ENCODE data around the gene ZNF791.

Gene ZNF791

DNA sequence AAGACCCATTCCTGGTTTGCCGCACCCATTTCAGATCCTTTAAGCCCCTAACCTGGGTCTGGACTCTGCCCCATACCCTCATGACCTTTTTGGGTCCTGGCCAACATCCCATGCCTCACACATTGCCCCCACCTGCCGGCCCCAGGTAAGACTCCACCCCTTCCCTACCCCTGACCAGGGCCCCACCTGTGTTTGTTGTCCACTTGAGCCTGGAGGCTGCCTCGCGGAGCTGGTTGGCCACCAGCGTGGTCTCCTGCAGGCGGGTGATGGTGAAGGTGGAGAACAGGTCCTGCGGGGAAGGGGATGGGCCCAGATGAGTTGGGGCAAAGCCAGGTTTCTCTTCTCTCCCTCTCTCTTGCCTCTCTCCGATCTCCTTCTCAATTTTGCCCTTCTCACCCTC lies 36.3 kb downstream of the ZNF791 start:
- TF ChIP-seq SUZ12 (IDR thresholded peaks at IDR 0.05; ENCODE audit: extremely low read depth, insufficient read depth, insufficient read length) (no peak), ZNF274 (IDR thresholded peaks at IDR 0.05; ENCODE audit: low read depth, low read length) (no peak), YY1 (IDR thresholded peaks at IDR 0.05; ENCODE audit: insufficient read depth, insufficient read length) (no peak)
- Histone ChIP-seq H3K4me3 (ENCODE audit: insufficient read length, low read depth) (no peak overlapping the region), H3K27me3 (ENCODE audit: insufficient read depth, insufficient read length) (no peaks in the 10 kb centered on the region), H3K9ac (ENCODE audit: insufficient read length, low read depth) (no peak overlapping the region), H3K36me3 (ENCODE audit: insufficient read depth, insufficient read length, low read length) (peaks cover 34% of the 10 kb centered on the region), H3K4me1 (ENCODE audit: insufficient read depth, insufficient read length) (no peaks in the 10 kb centered on the region), H3K9me3 (ENCODE audit: insufficient read depth, low read length) (no peaks in the 10 kb centered on the region; the same call in 1 of the 2 replicates)
- DNase-seq (ENCODE audit: low read depth, low spot score) = no peak

DNA sequence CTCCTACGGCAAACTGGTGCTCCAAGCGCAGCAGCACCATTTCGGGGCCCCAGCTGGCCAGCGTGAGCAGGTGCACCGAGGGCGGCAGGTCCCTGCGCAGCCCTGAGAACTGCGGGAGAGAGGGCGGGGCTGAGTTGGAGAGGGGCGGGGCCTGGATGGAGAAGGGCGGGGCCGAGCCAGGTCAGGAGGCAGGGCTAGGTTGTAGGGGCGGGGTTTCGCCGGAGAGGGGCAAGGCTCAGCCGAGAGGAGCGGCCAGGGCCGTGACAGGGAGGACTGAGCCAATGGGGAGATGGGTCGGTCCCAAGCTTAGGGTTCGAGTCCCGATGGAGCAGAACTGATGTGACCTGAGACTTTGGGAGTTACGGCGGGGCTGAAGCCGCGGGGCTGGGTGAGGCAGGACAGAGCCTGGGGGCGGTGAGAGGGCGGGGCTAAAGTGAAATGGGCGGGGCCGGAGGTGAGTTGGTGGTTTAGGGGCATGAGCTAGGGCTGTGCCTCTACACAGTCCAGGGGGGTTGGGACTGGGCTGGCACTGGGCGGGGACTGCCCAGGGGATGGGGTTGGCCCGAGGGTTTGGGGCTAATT lies 36.9 kb downstream of the ZNF791 start:
- peaks cover 36% of the 10 kb centered on the region for H3K36me3 ChIP-seq (ENCODE audit: insufficient read depth, insufficient read length, low read length)
- H3K4me1 ChIP-seq (ENCODE audit: insufficient read depth, insufficient read length) = no peaks in the 10 kb centered on the region
- H3K9me3 ChIP-seq (ENCODE audit: insufficient read depth, low read length) = no peaks in the 10 kb centered on the region; the same call in 1 of the 2 replicates
- H3K27me3 ChIP-seq (ENCODE audit: insufficient read depth, insufficient read length) = no peaks in the 10 kb centered on the region
- DNase-seq (ENCODE audit: low read depth, low spot score) = no peak
- TF ChIP-seq SUZ12 (IDR thresholded peaks at IDR 0.05; ENCODE audit: extremely low read depth, insufficient read depth, insufficient read length) = no peak
- TF ChIP-seq ZNF274 (IDR thresholded peaks at IDR 0.05; ENCODE audit: low read depth, low read length) = no peak
- no peak for TF ChIP-seq YY1 (IDR thresholded peaks at IDR 0.05; ENCODE audit: insufficient read depth, insufficient read length)
- H3K4me3 ChIP-seq (ENCODE audit: insufficient read length, low read depth) = no peak overlapping the region
- H3K9ac ChIP-seq (ENCODE audit: insufficient read length, low read depth) = no peak overlapping the region

DNA sequence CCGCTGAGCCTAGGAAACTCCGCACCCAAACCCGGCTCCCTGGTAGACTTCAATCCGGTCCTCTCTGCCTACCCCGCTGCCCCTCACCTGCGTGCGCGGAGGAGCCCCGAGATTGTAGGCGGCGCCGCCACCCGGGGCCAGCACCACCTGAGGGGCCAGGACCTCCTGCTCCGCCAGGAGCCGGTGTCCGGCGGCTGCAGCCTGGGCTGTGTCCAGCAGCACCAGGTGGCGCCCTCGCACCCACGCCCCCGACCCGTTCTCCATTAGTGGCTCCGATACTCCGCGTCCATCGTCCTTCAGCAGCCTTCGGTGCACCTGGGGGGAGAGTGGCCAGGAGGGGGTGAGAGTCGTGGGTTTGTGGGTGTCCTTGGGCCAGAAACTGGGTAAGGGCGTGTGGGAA lies 37.4 kb downstream of the ZNF791 start:
- Histone ChIP-seq H3K4me3 (ENCODE audit: insufficient read length, low read depth) (no peak overlapping the region), H3K9ac (ENCODE audit: insufficient read length, low read depth) (no peak overlapping the region)
- DNase-seq (ENCODE audit: low read depth, low spot score) = no peak

DNA sequence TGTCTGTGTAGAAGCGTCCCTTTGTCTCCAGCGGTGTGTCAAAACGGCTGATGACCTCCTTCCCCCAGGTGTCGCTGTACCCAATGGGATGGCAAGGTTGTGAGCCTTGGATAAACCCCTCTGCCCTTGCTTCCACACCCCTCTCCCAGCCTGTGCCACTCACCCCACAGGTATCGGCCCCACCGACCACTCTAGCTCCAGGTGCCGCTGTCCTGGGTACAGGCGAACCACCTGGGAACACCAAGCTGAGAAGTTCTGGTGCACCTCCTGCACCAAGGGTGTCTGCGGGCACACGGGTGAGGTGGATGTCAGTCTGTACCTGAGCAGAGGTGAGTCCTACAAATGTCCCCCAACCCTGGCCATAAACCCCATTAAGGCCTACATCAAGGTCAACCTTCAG lies 39.2 kb downstream of the ZNF791 start:
- no peaks in the 10 kb centered on the region for H3K4me1 ChIP-seq (ENCODE audit: insufficient read depth, insufficient read length)
- H3K4me3 ChIP-seq (ENCODE audit: insufficient read length, low read depth) = no peak overlapping the region
- no peak overlapping the region for H3K9ac ChIP-seq (ENCODE audit: insufficient read length, low read depth)
- TF ChIP-seq YY1 (IDR thresholded peaks at IDR 0.05; ENCODE audit: insufficient read depth, insufficient read length) = no peak
- TF ChIP-seq SUZ12 (IDR thresholded peaks at IDR 0.05; ENCODE audit: extremely low read depth, insufficient read depth, insufficient read length) = no peak
- TF ChIP-seq ZNF274 (IDR thresholded peaks at IDR 0.05; ENCODE audit: low read depth, low read length) = no peak
- H3K9me3 ChIP-seq (ENCODE audit: insufficient read depth, low read length) = no peaks in the 10 kb centered on the region; the same call in 1 of the 2 replicates
- H3K27me3 ChIP-seq (ENCODE audit: insufficient read depth, insufficient read length) = no peaks in the 10 kb centered on the region
- no peak for DNase-seq (ENCODE audit: low read depth, low spot score)
- peaks cover 35% of the 10 kb centered on the region for H3K36me3 ChIP-seq (ENCODE audit: insufficient read depth, insufficient read length, low read length)

More for the DNA sequence above, 37.4 kb downstream of the ZNF791 start:
- H3K27me3 ChIP-seq (ENCODE audit: insufficient read depth, insufficient read length) = no peaks in the 10 kb centered on the region
- H3K36me3 ChIP-seq (ENCODE audit: insufficient read depth, insufficient read length, low read length) = peaks cover 33% of the 10 kb centered on the region
- H3K4me1 ChIP-seq (ENCODE audit: insufficient read depth, insufficient read length) = no peaks in the 10 kb centered on the region
- TF ChIP-seq YY1 (IDR thresholded peaks at IDR 0.05; ENCODE audit: insufficient read depth, insufficient read length) = no peak
- TF ChIP-seq ZNF274 (IDR thresholded peaks at IDR 0.05; ENCODE audit: low read depth, low read length) = no peak
- TF ChIP-seq SUZ12 (IDR thresholded peaks at IDR 0.05; ENCODE audit: extremely low read depth, insufficient read depth, insufficient read length) = no peak
- H3K9me3 ChIP-seq (ENCODE audit: insufficient read depth, low read length) = no peaks in the 10 kb centered on the region; the same call in 1 of the 2 replicates

DNA sequence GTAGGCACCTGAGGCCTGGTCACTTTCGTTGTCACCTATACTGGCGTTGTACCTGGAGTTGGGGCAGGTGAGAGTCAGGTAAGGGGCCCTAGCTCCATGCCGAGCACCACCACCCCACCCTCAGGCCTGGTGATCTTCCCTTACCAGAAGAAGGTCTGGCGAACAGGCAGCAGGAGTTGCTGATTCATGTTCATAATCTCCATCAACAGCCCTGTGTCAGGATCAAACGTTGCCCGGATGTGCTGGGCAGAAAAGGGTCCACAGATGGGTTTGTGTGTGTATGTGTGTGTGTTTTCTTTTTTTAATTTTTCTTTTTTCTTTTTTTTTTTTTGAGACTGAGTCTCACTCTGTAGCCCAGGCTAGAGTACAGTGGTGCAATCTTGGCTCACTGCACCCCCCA lies 41.5 kb downstream of the ZNF791 start:
- TF ChIP-seq ZNF274 (IDR thresholded peaks at IDR 0.05; ENCODE audit: low read depth, low read length) (no peak), YY1 (IDR thresholded peaks at IDR 0.05; ENCODE audit: insufficient read depth, insufficient read length) (no peak)
- Histone ChIP-seq H3K36me3 (ENCODE audit: insufficient read depth, insufficient read length, low read length) (peaks cover 44% of the 10 kb centered on the region), H3K4me3 (ENCODE audit: insufficient read length, low read depth) (no peak overlapping the region), H3K27me3 (ENCODE audit: insufficient read depth, insufficient read length) (no peaks in the 10 kb centered on the region), H3K9me3 (ENCODE audit: insufficient read depth, low read length) (no peaks in the 10 kb centered on the region; the same call in 1 of the 2 replicates), H3K4me1 (ENCODE audit: insufficient read depth, insufficient read length) (no peaks in the 10 kb centered on the region), H3K9ac (ENCODE audit: insufficient read length, low read depth) (no peak overlapping the region)
- DNase-seq (ENCODE audit: low read depth, low spot score) = no peak

DNA sequence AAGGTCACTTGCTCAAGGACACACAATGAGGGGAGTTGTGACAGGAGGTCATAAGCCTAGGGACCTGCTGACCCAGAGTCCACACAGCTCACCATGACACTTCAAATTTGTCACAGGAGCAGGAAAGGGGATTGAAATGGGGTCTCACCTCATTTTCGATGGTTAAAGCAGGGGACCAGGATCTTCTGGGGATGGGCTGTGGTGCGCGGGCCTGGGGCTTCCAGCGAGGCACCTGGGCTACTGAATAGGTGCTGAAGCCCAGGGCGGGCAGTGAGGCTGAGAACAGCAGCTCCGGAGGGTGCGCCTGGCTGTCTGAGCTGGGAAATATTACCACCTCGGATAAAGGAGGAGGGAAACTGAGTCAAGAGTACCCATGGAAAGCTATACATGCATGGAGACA lies 44.8 kb downstream of the ZNF791 start:
- TF ChIP-seq SUZ12 (IDR thresholded peaks at IDR 0.05; ENCODE audit: extremely low read depth, insufficient read depth, insufficient read length) = no peak
- TF ChIP-seq YY1 (IDR thresholded peaks at IDR 0.05; ENCODE audit: insufficient read depth, insufficient read length) = no peak
- no peak for TF ChIP-seq ZNF274 (IDR thresholded peaks at IDR 0.05; ENCODE audit: low read depth, low read length)
- peaks cover 59% of the 10 kb centered on the region for H3K36me3 ChIP-seq (ENCODE audit: insufficient read depth, insufficient read length, low read length)
- no peaks in the 10 kb centered on the region for H3K9me3 ChIP-seq (ENCODE audit: insufficient read depth, low read length)
- H3K4me1 ChIP-seq (ENCODE audit: insufficient read depth, insufficient read length) = peaks cover 2% of the 10 kb centered on the region
- H3K4me3 ChIP-seq (ENCODE audit: insufficient read length, low read depth) = no peak overlapping the region
- no peaks in the 10 kb centered on the region for H3K27me3 ChIP-seq (ENCODE audit: insufficient read depth, insufficient read length)
- no peak for DNase-seq (ENCODE audit: low read depth, low spot score)
- no peak overlapping the region for H3K9ac ChIP-seq (ENCODE audit: insufficient read length, low read depth)

DNA sequence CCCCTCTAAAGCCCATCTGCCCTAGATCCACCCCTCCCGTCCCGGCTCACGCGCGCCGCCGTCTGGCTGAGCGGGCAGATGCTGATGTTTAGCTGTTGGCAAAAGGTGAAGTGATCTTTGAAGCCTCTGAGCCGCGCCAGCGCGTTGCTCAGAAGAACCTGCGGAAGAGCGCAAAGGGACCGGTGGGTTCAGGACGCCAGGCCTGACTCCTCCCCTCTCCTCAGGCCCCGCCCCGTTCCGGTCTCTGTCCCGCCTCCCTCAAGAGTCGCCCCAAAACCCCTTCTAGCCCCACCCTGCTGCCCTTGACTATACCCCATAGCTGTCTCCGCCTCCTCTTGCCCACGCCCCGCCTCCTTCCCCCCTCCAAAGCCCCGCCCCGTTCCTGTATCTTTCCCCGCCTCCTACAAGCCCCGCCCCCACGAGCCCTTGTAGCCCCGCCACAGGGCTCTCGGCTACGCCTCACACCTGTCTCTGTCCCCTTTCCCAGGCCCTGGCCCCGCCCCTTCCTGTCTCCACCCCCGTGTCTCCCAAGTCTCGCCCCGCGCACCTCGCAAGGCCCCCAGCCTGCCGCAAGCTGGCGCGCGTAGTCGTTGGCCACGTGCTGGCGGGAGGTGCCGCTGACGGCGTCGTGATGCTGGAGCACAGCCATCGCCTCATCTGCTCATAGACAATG lies 46.3 kb downstream of the ZNF791 start:
- Histone ChIP-seq H3K4me1 (ENCODE audit: insufficient read depth, insufficient read length) (peaks cover 2% of the 10 kb centered on the region), H3K9ac (ENCODE audit: insufficient read length, low read depth) (no peak overlapping the region), H3K4me3 (ENCODE audit: insufficient read length, low read depth) (no peak overlapping the region), H3K36me3 (ENCODE audit: insufficient read depth, insufficient read length, low read length) (peaks cover 66% of the 10 kb centered on the region), H3K27me3 (ENCODE audit: insufficient read depth, insufficient read length) (no peaks in the 10 kb centered on the region), H3K9me3 (ENCODE audit: insufficient read depth, low read length) (no peaks in the 10 kb centered on the region)
- no peak for DNase-seq (ENCODE audit: low read depth, low spot score)
- TF ChIP-seq ZNF274 (IDR thresholded peaks at IDR 0.05; ENCODE audit: low read depth, low read length) = no peak
- no peak for TF ChIP-seq SUZ12 (IDR thresholded peaks at IDR 0.05; ENCODE audit: extremely low read depth, insufficient read depth, insufficient read length)
- no peak for TF ChIP-seq YY1 (IDR thresholded peaks at IDR 0.05; ENCODE audit: insufficient read depth, insufficient read length)
